ENCODE results near the gene NMNAT2. TPM values are rescaled to one million over a fixed set of nuclear protein-coding genes. Genes with fewer than 3 reads are reported as not detected.

The NMNAT2 gene
- total RNA-seq, 1 donor from 2014 or later, result 0.49 TPM

DNA sequence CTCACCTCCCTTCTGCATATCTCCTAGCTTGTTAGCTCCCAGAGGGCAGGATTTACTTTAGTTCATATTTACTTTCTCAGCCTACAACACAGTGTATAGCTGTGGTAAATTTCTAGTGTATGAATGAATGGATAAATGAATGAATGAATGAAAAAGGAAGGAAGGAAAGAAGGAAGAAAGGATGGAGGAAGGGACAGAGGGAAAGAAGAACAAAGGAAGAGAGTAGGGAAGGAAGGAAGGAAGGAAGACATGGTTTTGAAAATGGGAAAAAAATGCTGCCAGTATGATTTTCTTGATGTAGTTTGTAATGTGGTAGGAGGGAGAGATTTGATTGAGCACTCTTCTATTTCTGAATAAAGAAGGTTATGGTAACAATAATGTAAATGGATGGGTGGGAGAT is 185.1 kb downstream of the NMNAT2 start:
- H3K36me3 Mint-ChIP-seq, result no peaks in the 10 kb centered on the region
- H3K9me3 ChIP-seq (ENCODE audit: low read depth), result no peaks in the 10 kb centered on the region
- H3K4me1 Mint-ChIP-seq, result peaks cover 32% of the 10 kb centered on the region
- no peak overlapping the region for H3K4me3 ChIP-seq
- no peak overlapping the region for H3K4me3 Mint-ChIP-seq
- no peak overlapping the region for H3K4me2 ChIP-seq
- TF ChIP-seq, protein P1, sequence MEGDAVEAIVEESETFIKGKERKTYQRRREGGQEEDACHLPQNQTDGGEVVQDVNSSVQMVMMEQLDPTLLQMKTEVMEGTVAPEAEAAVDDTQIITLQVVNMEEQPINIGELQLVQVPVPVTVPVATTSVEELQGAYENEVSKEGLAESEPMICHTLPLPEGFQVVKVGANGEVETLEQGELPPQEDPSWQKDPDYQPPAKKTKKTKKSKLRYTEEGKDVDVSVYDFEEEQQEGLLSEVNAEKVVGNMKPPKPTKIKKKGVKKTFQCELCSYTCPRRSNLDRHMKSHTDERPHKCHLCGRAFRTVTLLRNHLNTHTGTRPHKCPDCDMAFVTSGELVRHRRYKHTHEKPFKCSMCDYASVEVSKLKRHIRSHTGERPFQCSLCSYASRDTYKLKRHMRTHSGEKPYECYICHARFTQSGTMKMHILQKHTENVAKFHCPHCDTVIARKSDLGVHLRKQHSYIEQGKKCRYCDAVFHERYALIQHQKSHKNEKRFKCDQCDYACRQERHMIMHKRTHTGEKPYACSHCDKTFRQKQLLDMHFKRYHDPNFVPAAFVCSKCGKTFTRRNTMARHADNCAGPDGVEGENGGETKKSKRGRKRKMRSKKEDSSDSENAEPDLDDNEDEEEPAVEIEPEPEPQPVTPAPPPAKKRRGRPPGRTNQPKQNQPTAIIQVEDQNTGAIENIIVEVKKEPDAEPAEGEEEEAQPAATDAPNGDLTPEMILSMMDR (IDR thresholded peaks at IDR 0.05), result no peak
- TF ChIP-seq EZH2 (IDR thresholded peaks at IDR 0.05), result no peak
- TF ChIP-seq EZH2phosphoT487 (IDR thresholded peaks at IDR 0.05), result no peak
- no peak overlapping the region for H2AFZ ChIP-seq (replicated peaks)
- peaks cover 32% of the 10 kb centered on the region for H3F3A ChIP-seq (ENCODE audit: low read depth)
- H3K27ac ChIP-seq, result no peak overlapping the region
- no peak overlapping the region for H3K27ac Mint-ChIP-seq
- H3K27me3 Mint-ChIP-seq (ENCODE audit: insufficient read depth, low read depth), result peaks cover 5% of the 10 kb centered on the region
- no peaks in the 10 kb centered on the region for H3K79me2 ChIP-seq (ENCODE audit: low read depth)
- no peak for DNase-seq (ENCODE audit: low spot score)
- no peaks in the 10 kb centered on the region for H3K36me3 ChIP-seq
- no peaks in the 10 kb centered on the region for H4K20me1 ChIP-seq (ENCODE audit: low read depth)
- H3K4me1 ChIP-seq, result peaks cover 27% of the 10 kb centered on the region
- H3K9ac ChIP-seq, result no peak overlapping the region
- no peaks in the 10 kb centered on the region for H3K27me3 ChIP-seq
- no peaks in the 10 kb centered on the region for H3K9me3 Mint-ChIP-seq

DNA sequence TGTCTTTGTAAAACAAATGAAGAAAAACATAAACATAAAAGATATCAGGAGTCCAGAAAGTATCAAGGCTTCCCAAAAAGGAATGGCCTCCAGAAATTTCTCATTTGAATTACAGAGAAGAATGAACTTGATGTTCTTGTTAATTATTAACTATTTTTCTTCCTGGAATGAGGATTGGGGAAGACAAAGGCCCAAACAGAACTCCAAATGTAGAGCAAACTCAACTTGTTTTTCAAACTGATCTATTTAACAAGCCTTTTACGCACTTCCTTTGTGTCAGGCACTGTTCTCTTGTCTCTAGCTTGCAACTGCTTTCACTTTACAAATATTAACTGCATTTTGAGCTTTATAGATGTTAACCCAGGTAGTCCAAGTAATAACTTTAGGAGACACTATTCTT is 186.6 kb downstream of the NMNAT2 start:
- no peak overlapping the region for H3K4me2 ChIP-seq
- H3K9me3 ChIP-seq (ENCODE audit: low read depth), result no peaks in the 10 kb centered on the region
- H3K36me3 ChIP-seq, result no peaks in the 10 kb centered on the region
- peaks cover 5% of the 10 kb centered on the region for H3K27me3 Mint-ChIP-seq (ENCODE audit: insufficient read depth, low read depth)
- no peaks in the 10 kb centered on the region for H3K27me3 ChIP-seq
- H2AFZ ChIP-seq (replicated peaks), result no peak overlapping the region
- H3K27ac ChIP-seq, result no peak overlapping the region
- peaks cover 32% of the 10 kb centered on the region for H3F3A ChIP-seq (ENCODE audit: low read depth)
- TF ChIP-seq, protein P1 (IDR thresholded peaks at IDR 0.05), result no peak
- no peak for TF ChIP-seq EZH2phosphoT487 (IDR thresholded peaks at IDR 0.05)
- TF ChIP-seq EZH2 (IDR thresholded peaks at IDR 0.05), result no peak
- H3K9me3 Mint-ChIP-seq, result no peaks in the 10 kb centered on the region
- no peak for DNase-seq (ENCODE audit: low spot score)
- no peak overlapping the region for H3K4me3 ChIP-seq
- H3K27ac Mint-ChIP-seq, result no peak overlapping the region
- no peaks in the 10 kb centered on the region for H3K36me3 Mint-ChIP-seq
- H3K4me1 Mint-ChIP-seq, result peaks cover 37% of the 10 kb centered on the region
- no peaks in the 10 kb centered on the region for H4K20me1 ChIP-seq (ENCODE audit: low read depth)
- no peak overlapping the region for H3K9ac ChIP-seq
- H3K4me1 ChIP-seq, result peaks cover 20% of the 10 kb centered on the region
- no peak overlapping the region for H3K4me3 Mint-ChIP-seq
- H3K79me2 ChIP-seq (ENCODE audit: low read depth), result no peaks in the 10 kb centered on the region

DNA sequence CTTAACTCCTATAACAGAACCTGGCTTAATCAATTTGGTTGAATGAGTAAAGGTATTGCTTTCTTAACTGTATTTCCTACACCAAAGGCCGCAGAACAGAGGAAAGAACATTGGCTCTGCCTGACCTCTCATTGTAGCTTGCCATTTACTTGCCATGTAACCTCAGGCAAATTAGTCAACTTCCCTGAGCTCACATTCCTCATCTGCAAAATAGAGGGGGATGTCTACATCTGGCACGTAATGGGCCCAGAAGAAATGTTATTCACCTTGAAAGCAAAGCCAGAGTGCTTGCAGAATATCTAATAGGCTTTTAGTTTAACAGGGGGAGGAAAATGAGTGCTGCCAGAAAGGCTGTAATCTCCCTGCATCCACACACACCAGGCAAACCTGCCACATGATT is 187.8 kb downstream of the NMNAT2 start:
- no peak overlapping the region for H3K4me2 ChIP-seq
- H3F3A ChIP-seq (ENCODE audit: low read depth), result peaks cover 24% of the 10 kb centered on the region
- H3K27ac Mint-ChIP-seq, result no peak overlapping the region

More for the DNA sequence above, 187.8 kb downstream of the NMNAT2 start:
- no peaks in the 10 kb centered on the region for H3K79me2 ChIP-seq (ENCODE audit: low read depth)
- Mint-ChIP-seq H3K9me3 (no peaks in the 10 kb centered on the region), H3K4me3 (no peak overlapping the region), H3K27me3 (ENCODE audit: insufficient read depth, low read depth) (peaks cover 2% of the 10 kb centered on the region), H3K36me3 (no peaks in the 10 kb centered on the region), H3K4me1 (peaks cover 28% of the 10 kb centered on the region)
- H3K27me3 ChIP-seq, result no peaks in the 10 kb centered on the region
- no peak overlapping the region for H2AFZ ChIP-seq (replicated peaks)
- DNase-seq (ENCODE audit: low spot score), result no peak
- no peak overlapping the region for H3K27ac ChIP-seq
- no peak overlapping the region for H3K9ac ChIP-seq
- no peaks in the 10 kb centered on the region for H3K36me3 ChIP-seq
- TF ChIP-seq EZH2 (IDR thresholded peaks at IDR 0.05), result no peak
- TF ChIP-seq EZH2phosphoT487 (IDR thresholded peaks at IDR 0.05), result no peak
- TF ChIP-seq, protein P1 (IDR thresholded peaks at IDR 0.05), result no peak
- no peaks in the 10 kb centered on the region for H4K20me1 ChIP-seq (ENCODE audit: low read depth)
- peaks cover 11% of the 10 kb centered on the region for H3K4me1 ChIP-seq
- no peaks in the 10 kb centered on the region for H3K9me3 ChIP-seq (ENCODE audit: low read depth)
- H3K4me3 ChIP-seq, result no peak overlapping the region
